Memory B cell (primary cell): Measurements from ENCODE around the gene NHEJ1.

Experiments
- ATAC-seq: fragments of 150-1000 bp; cut with Tn5 transposase; 2 replicates; pipeline ENCODE4 v1.10.0; 2021; ENCODE audit warnings: low read depth, mild to moderate bottlenecking, moderate library complexity
- DNase-seq, 2 donors: peaks; one replicate each; pipeline ENCODE4 v3.0.0; 2022; ENCODE audit warnings: low spot score in 2 of 2
- H3K27ac Mint-ChIP-seq: one replicate; pipeline ENCODE4 v1.8.0; 2022; ENCODE audit warnings: mild to moderate bottlenecking, moderate library complexity, mixed read lengths
- H3K27me3 Mint-ChIP-seq: one replicate; pipeline ENCODE4 v1.8.0; 2022; ENCODE audit warnings: mixed read lengths
- H3K36me3 Mint-ChIP-seq: one replicate; pipeline ENCODE4 v1.8.0; 2022; ENCODE audit warnings: mild to moderate bottlenecking, mixed read lengths
- H3K4me1 Mint-ChIP-seq: one replicate; pipeline ENCODE4 v1.8.0; 2022; ENCODE audit warnings: mixed read lengths
- H3K4me3 Mint-ChIP-seq: one replicate; pipeline ENCODE4 v1.8.0; 2022; ENCODE audit warnings: mild to moderate bottlenecking, moderate library complexity, mixed read lengths
- H3K9me3 Mint-ChIP-seq: one replicate; pipeline ENCODE4 v1.8.0; 2022; ENCODE audit warnings: mixed read lengths

The NHEJ1 gene

GRCh38 chr2:219084791-219085190 lies 75.8 kb downstream of the NHEJ1 start:
- ATAC-seq (no peak), DNase-seq (no peak)
- Mint-ChIP-seq H3K4me3 (no peak overlapping the region), H3K27ac (no peak overlapping the region), H3K9me3 (no peaks in the 10 kb centered on the region), H3K36me3 (peaks cover 11% of the 10 kb centered on the region), H3K4me1 (peaks cover 12% of the 10 kb centered on the region), H3K27me3 (no peaks in the 10 kb centered on the region)

DNA sequence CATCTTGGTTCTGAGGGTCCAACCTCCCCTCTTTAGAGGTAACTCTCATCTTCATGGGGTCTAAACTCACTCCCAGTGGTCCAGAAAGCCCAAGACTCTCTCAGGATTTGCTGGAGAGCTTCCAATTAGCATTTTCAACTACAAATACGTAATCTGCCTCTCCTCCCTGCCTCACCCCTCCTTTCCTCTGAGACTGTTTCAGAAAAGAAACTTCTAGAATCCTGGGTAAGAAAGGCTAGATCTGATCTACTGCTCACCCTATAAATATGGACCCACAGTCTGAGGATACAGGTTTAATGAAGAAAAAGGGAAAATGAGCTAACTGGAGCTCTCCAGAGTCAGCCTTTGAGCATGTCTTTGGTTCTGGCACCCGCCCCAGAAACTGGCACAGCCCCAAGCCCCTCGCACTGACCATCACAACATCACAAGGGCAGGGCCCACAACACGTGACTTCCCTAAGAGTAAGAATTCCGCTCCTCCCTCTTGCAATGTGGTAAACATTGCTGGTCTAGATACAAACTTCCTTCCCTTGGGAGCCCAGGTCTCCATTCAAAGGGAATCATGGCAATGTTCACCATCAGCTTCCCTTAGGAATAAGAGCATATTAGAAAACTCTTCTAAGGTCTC lies 78.2 kb downstream of the NHEJ1 start:
- DNase-seq (no peak), ATAC-seq (no peak)
- no peaks in the 10 kb centered on the region for H3K9me3 Mint-ChIP-seq
- H3K27ac Mint-ChIP-seq: no peak overlapping the region
- H3K4me3 Mint-ChIP-seq: no peak overlapping the region
- no peaks in the 10 kb centered on the region for H3K27me3 Mint-ChIP-seq
- peaks cover 11% of the 10 kb centered on the region for H3K36me3 Mint-ChIP-seq
- H3K4me1 Mint-ChIP-seq: peaks cover 12% of the 10 kb centered on the region

GRCh38 chr2:219081701-219082331 lies 78.8 kb downstream of the NHEJ1 start:
- ATAC-seq: no peak
- H3K36me3 Mint-ChIP-seq: peaks cover 12% of the 10 kb centered on the region
- no peaks in the 10 kb centered on the region for H3K27me3 Mint-ChIP-seq
- no peak overlapping the region for H3K27ac Mint-ChIP-seq
- no peaks in the 10 kb centered on the region for H3K9me3 Mint-ChIP-seq
- DNase-seq: no peak
- no peak overlapping the region for H3K4me3 Mint-ChIP-seq
- peaks cover 10% of the 10 kb centered on the region for H3K4me1 Mint-ChIP-seq

GRCh38 chr2:219081096-219081495 lies 79.5 kb downstream of the NHEJ1 start:
- Mint-ChIP-seq H3K4me1 (peaks cover 10% of the 10 kb centered on the region), H3K27me3 (no peaks in the 10 kb centered on the region), H3K27ac (no peak overlapping the region), H3K4me3 (no peak overlapping the region), H3K36me3 (peaks cover 13% of the 10 kb centered on the region), H3K9me3 (no peaks in the 10 kb centered on the region)
- ATAC-seq: no peak
- no peak for DNase-seq

DNA sequence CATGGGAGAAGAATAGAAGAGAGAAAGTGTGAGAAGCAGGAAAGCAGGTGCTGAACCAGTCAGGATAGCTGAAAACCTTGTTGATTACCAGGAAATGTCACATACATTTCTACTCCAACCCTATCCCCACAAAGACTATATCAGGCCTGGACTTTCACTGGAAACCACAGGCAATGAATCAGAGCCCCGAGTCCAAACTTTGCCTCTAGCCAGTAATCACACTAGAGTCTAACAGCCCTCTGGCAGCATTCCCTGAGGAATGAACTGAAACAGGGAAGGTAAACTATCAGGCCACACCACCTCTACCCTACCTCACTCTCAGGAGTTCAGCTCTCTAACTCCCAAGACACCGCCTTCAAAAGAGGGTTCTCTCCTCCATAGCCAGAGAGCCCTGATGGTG lies 81.2 kb downstream of the NHEJ1 start:
- H3K4me3 Mint-ChIP-seq: no peak overlapping the region
- H3K9me3 Mint-ChIP-seq: no peaks in the 10 kb centered on the region
- DNase-seq (no peak), ATAC-seq (no peak)
- peaks cover 10% of the 10 kb centered on the region for H3K4me1 Mint-ChIP-seq
- H3K36me3 Mint-ChIP-seq: peaks cover 22% of the 10 kb centered on the region
- no peak overlapping the region for H3K27ac Mint-ChIP-seq
- no peaks in the 10 kb centered on the region for H3K27me3 Mint-ChIP-seq

DNA sequence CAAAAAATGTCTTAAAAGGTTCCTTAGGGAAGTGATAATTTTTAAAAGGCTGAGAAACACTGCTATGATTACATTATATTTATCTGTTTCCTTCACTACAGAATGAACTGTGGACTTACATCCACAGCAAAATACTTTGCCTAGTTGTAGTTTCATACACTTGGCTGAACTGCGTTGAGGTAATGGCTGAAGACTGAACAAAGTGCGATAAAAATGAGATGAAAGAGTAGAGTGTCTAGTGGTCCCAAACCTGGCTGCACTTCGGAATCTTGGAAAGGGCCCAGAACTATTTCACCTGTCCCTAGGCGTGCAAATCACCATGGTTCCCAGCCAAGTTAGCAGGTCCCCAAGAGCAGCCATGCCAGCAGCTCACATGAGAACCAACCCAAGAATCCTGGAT lies 81.7 kb downstream of the NHEJ1 start:
- DNase-seq (no peak), ATAC-seq (no peak)
- Mint-ChIP-seq H3K27me3 (no peaks in the 10 kb centered on the region), H3K27ac (no peak overlapping the region), H3K9me3 (no peaks in the 10 kb centered on the region), H3K4me1 (peaks cover 10% of the 10 kb centered on the region), H3K36me3 (peaks cover 26% of the 10 kb centered on the region), H3K4me3 (no peak overlapping the region)

- no peaks in the 10 kb centered on the region for H3K9me3 Mint-ChIP-seq
- DNase-seq: no peak
- H3K36me3 Mint-ChIP-seq: peaks cover 27% of the 10 kb centered on the region
- H3K27ac Mint-ChIP-seq: no peak overlapping the region
- H3K4me1 Mint-ChIP-seq: peaks cover 10% of the 10 kb centered on the region
- no peak for ATAC-seq
- no peak overlapping the region for H3K4me3 Mint-ChIP-seq
- no peaks in the 10 kb centered on the region for H3K27me3 Mint-ChIP-seq
Measured at GRCh38 chr2:219078126-219078525, 82.5 kb downstream of the NHEJ1 start.

GRCh38 chr2:219076253-219076652 lies 84.4 kb downstream of the NHEJ1 start:
- Mint-ChIP-seq H3K27ac (no peak overlapping the region), H3K4me1 (no peaks in the 10 kb centered on the region), H3K27me3 (no peaks in the 10 kb centered on the region), H3K36me3 (peaks cover 31% of the 10 kb centered on the region), H3K9me3 (no peaks in the 10 kb centered on the region), H3K4me3 (no peak overlapping the region)
- ATAC-seq (no peak), DNase-seq (no peak)

DNA sequence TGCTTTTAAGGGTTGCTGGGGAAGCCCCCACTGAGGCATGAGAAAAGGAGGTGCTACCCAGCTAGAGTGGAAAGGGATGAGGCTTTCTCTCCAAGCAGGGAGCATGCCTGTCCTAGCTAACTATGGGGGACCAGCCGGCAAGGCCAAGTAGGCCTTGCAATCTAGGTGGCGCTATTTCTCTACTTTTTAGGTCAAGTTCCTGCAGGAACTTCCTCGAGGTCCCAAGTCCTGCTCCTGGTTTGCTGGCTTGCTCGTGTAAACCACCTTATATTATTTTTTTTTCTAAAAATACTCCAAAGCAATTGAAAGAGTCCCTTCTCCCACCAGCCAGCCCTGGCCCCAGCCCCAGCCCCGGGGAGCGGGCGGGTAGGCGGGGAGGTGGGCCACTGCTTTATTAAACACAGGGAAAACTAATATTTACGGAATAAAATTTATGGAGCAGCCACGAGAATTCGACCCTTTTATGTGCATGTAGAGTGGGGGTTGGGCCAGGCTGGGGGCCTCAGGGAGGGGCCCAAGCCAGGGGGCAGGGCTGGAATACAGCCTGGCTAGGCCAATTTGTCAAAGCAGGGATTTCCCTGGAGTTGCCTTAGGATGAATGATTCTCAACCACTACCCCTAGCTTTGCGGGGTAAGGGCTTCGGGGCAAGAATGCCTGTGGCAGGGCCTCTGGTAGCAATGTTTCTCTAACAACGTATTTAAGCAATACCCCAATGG lies 87.0 kb downstream of the NHEJ1 start:
- no peaks in the 10 kb centered on the region for H3K27me3 Mint-ChIP-seq
- no peaks in the 10 kb centered on the region for H3K4me1 Mint-ChIP-seq
- H3K4me3 Mint-ChIP-seq: no peak overlapping the region
- peaks cover 33% of the 10 kb centered on the region for H3K36me3 Mint-ChIP-seq
- H3K9me3 Mint-ChIP-seq: no peaks in the 10 kb centered on the region
- H3K27ac Mint-ChIP-seq: no peak overlapping the region
- DNase-seq: no peak
- no peak for ATAC-seq

- H3K36me3 Mint-ChIP-seq: peaks cover 33% of the 10 kb centered on the region
- no peak for DNase-seq
- H3K4me3 Mint-ChIP-seq: no peak overlapping the region
- H3K27ac Mint-ChIP-seq: no peak overlapping the region
- H3K27me3 Mint-ChIP-seq: no peaks in the 10 kb centered on the region
- no peaks in the 10 kb centered on the region for H3K4me1 Mint-ChIP-seq
- no peaks in the 10 kb centered on the region for H3K9me3 Mint-ChIP-seq
- ATAC-seq: no peak
Measured at GRCh38 chr2:219072741-219073250, 87.8 kb downstream of the NHEJ1 start.

DNA sequence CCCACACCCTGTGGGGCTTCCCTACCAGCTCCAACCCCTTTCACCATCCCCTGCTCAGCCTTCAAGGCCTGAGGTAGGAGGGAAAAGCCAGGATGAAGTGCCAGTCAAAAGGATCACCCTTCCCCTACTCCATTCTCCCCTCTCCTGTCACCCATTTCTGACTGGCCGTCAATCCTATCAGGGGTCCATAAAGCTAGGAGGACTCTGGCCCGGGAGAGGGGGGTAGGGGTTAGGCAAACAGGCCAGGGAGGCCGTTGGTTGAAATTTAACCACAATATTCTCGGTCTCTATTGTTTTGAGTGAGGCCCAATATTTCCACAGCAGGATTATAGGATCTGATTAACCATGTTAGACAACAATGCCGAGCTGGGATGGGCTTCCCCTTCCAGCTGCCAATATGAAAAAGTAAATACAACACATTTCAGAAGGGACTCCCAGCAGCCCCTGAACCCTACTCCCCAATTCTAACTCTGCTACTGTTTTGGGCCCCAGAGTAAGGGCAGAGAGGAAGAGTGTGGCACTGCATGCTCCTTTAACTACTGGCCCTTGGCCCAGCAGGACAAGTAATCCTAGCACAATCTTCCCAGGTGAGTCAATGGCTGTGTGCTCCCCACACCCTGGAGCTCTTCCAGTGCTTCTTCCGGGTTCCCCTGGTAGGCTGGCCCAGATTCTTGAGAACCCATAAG lies 89.3 kb downstream of the NHEJ1 start:
- Mint-ChIP-seq H3K4me1 (no peaks in the 10 kb centered on the region), H3K27me3 (no peaks in the 10 kb centered on the region), H3K36me3 (peaks cover 28% of the 10 kb centered on the region), H3K27ac (no peak overlapping the region), H3K9me3 (no peaks in the 10 kb centered on the region), H3K4me3 (no peak overlapping the region)
- DNase-seq: no peak
- ATAC-seq: no peak

DNA sequence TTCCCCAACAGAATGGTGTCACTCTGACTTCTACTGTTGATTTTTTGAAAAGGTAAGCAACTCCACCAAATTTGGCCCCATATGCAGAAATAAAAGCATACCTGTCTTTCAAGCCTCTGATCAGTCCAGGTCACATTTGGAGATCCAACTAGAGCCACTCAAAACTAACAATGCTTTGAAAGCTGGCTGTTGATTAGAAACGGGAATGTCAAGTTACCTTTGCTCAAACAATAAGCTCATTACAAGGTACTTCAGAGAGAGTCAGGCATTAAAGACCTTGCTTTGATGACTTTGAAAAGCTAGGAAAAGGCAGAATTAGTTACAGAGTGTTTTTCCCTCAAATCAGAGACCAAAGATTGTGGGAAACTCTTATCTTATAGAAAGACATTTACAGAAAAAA lies 95.1 kb downstream of the NHEJ1 start:
- no peak overlapping the region for H3K27ac Mint-ChIP-seq
- DNase-seq (no peak), ATAC-seq (no peak)
- H3K36me3 Mint-ChIP-seq: peaks cover 8% of the 10 kb centered on the region
- H3K27me3 Mint-ChIP-seq: peaks cover 7% of the 10 kb centered on the region
- H3K9me3 Mint-ChIP-seq: no peaks in the 10 kb centered on the region
- H3K4me1 Mint-ChIP-seq: peaks cover 3% of the 10 kb centered on the region
- H3K4me3 Mint-ChIP-seq: no peak overlapping the region

DNA sequence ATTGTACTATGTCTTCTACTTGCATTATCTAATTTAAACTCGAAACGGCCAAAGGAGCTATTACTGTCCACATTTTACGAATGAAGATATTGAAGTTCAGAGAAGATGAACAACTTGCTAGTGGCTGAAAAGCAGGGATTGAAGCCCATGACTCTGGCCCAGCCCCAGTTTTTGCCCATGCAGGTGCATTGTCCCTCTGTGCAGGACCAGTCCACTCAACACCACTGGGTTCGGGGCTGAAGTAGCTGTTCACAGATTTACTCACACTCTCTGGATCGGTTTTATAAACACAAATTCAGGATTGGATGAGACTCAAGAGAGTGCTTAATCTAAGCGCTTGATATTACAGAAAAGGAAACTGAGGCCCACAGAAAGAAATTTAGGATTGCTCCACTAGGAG lies 98.5 kb downstream of the NHEJ1 start:
- no peak overlapping the region for H3K27ac Mint-ChIP-seq
- H3K4me3 Mint-ChIP-seq: no peak overlapping the region

More for the DNA sequence above, 98.5 kb downstream of the NHEJ1 start:
- Mint-ChIP-seq H3K27me3 (peaks cover 19% of the 10 kb centered on the region), H3K9me3 (no peaks in the 10 kb centered on the region), H3K36me3 (no peaks in the 10 kb centered on the region), H3K4me1 (peaks cover 13% of the 10 kb centered on the region)
- ATAC-seq (no peak), DNase-seq (no peak)
